GM12874 (cell line): ENCODE measurements around the gene MORC2.

Experiments used
- CTCF ChIP-seq: IDR thresholded peaks from 2 replicates; pipeline ENCODE4 v1.5.1; 2011; ENCODE audit warnings: low read depth, mild to moderate bottlenecking, control low read depth, low read length, moderate library complexity; ENCODE audit not compliant: insufficient read depth

MORC2 gene

GRCh38 chr22:30928401-30928800, 40.2 kb downstream of the MORC2 start:
- TF ChIP-seq CTCF: no peak

GRCh38 chr22:30927806-30928205, 40.8 kb downstream of the MORC2 start:
- TF ChIP-seq CTCF: no peak

GRCh38 chr22:30926706-30927105, 41.9 kb downstream of the MORC2 start:
- no peak for TF ChIP-seq CTCF

GRCh38 chr22:30925667-30926066, 42.9 kb downstream of the MORC2 start:
- TF ChIP-seq CTCF: no peak

GRCh38 chr22:30923168-30923900, 45.2 kb downstream of the MORC2 start:
- no peak for TF ChIP-seq CTCF

- no peak for TF ChIP-seq CTCF
Observed at GRCh38 chr22:30922151-30922611, 46.4 kb downstream of the MORC2 start.

GRCh38 chr22:30921108-30921507, 47.5 kb downstream of the MORC2 start:
- no peak for TF ChIP-seq CTCF
